GM20000 (cell line): Measurements from ENCODE around the gene DEAF1.
"Not testable (repeated sequence)": the region's sequence is repeated elsewhere in the genome, so short reads cannot be mapped to it uniquely, and the experiment has no call there.

ENCODE experiments used
- DNase-seq: peaks from one replicate; pipeline ENCODE4 v3.0.0; 2012; ENCODE audit warnings: low spot score
- CTCF ChIP-seq: IDR thresholded peaks from 2 replicates; pipeline ENCODE4 v1.5.1; 2012; ENCODE audit warnings: mild to moderate bottlenecking, control low read depth; ENCODE audit errors: extremely low read depth, missing control alignments

DEAF1 gene

GRCh38 chr11:690738-691633 is 4.0 kb downstream of the DEAF1 start:
- TF ChIP-seq CTCF = no peak
- no peak for DNase-seq

GRCh38 chr11:690244-690643 is 4.8 kb downstream of the DEAF1 start:
- DNase-seq = not testable (repeated sequence)

GRCh38 chr11:689625-690024 is 5.4 kb downstream of the DEAF1 start:
- DNase-seq = no peak
- TF ChIP-seq CTCF = no peak

GRCh38 chr11:688681-689080 is 6.3 kb downstream of the DEAF1 start:
- TF ChIP-seq CTCF = no peak
- no peak for DNase-seq

- TF ChIP-seq CTCF = no peak
- DNase-seq = no peak
Observed at GRCh38 chr11:687751-688150, 7.3 kb downstream of the DEAF1 start.

- TF ChIP-seq CTCF = no peak
- DNase-seq = no peak
Observed at GRCh38 chr11:686451-687243, 8.4 kb downstream of the DEAF1 start.

- no peak for DNase-seq
- no peak for TF ChIP-seq CTCF
Observed at GRCh38 chr11:680970-681369, 14.1 kb downstream of the DEAF1 start.

GRCh38 chr11:680476-680875 is 14.5 kb downstream of the DEAF1 start:
- TF ChIP-seq CTCF = no peak
- no peak for DNase-seq
